ENCODE data around the gene EDEM2. TPM values are rescaled to one million over a fixed set of nuclear protein-coding genes. Genes with fewer than 3 reads are reported as not detected.

The EDEM2 gene
- total RNA-seq, 1 donor from 2014 or later = 33.4 TPM

- Histone ChIP-seq H3K27ac (ENCODE audit: low read depth, low read length) (no peak overlapping the region), H3K4me3 (ENCODE audit: insufficient read depth, low read depth, low read length) (no peak overlapping the region), H3K9me3 (ENCODE audit: insufficient read depth, low read depth, low read length) (no peaks in the 10 kb centered on the region), H2AFZ (ENCODE audit: low read depth, low read length) (no peak overlapping the region), H3K79me2 (ENCODE audit: insufficient read depth, low read length) (peaks cover 96% of the 10 kb centered on the region), H3K4me1 (ENCODE audit: insufficient read depth, low read length) (no peaks in the 10 kb centered on the region), H3K36me3 (ENCODE audit: insufficient read depth, low read length) (peaks cover 15% of the 10 kb centered on the region), H3K9ac (ENCODE audit: low read length) (no peak overlapping the region), H3K27me3 (ENCODE audit: insufficient read depth, low read length) (no peaks in the 10 kb centered on the region), H3K4me2 (ENCODE audit: low read length) (no peak overlapping the region), H4K20me1 (ENCODE audit: insufficient read depth, low read length) (peaks cover 85% of the 10 kb centered on the region)
- no peaks in the 10 kb centered on the region for H3K9me3 Mint-ChIP-seq (ENCODE audit: unreplicated experiment)
- H3K27me3 Mint-ChIP-seq (ENCODE audit: low read depth, unreplicated experiment) = no peaks in the 10 kb centered on the region
- peaks cover 6% of the 10 kb centered on the region for H3K4me1 Mint-ChIP-seq (ENCODE audit: low read depth, unreplicated experiment)
- FAIRE-seq (no peak), DNase-seq (ENCODE audit: low read depth) (no peak)
- H3K4me3 Mint-ChIP-seq (ENCODE audit: unreplicated experiment) = no peak overlapping the region
- TF ChIP-seq CTCF (IDR thresholded peaks at IDR 0.05; ENCODE audit: insufficient read depth, low read depth, low read length) (no peak), EZH2 (IDR thresholded peaks at IDR 0.05; ENCODE audit: insufficient read depth, low read length) (no peak)
- no peak overlapping the region for H3K27ac Mint-ChIP-seq (ENCODE audit: unreplicated experiment)
- peaks cover 19% of the 10 kb centered on the region for H3K36me3 Mint-ChIP-seq (ENCODE audit: low read depth, unreplicated experiment)
Observed at GRCh38 chr20:35066194-35066593, 80.9 kb downstream of the EDEM2 start.

Other genes with a start within 250 kb of the EDEM2 start
- gene GSS, start 191.5 kb downstream of the EDEM2 start, total RNA-seq = 44.6 and 46.4 TPM in 2 replicates
- gene MYH7B, start 191.5 kb downstream of the EDEM2 start, total RNA-seq = 0.05 and 0.11 TPM in 2 replicates
- 92.0 and 92.6 TPM in 2 replicates for gene TRPC4AP, start 54.5 kb downstream of the EDEM2 start, total RNA-seq
- gene PROCR, start 24.7 kb upstream of the EDEM2 start, total RNA-seq = 36.2 and 39.5 TPM in 2 replicates
- gene MMP24, start 79.4 kb upstream of the EDEM2 start, total RNA-seq = 13.7 and 15.6 TPM in 2 replicates
- gene MMP24OS, start 130.8 kb upstream of the EDEM2 start, total RNA-seq = 79.8 and 86.5 TPM in 2 replicates
- 232 and 271 TPM in 2 replicates for gene EIF6, start 137.4 kb upstream of the EDEM2 start, total RNA-seq
- not detected in 2 replicates for gene FAM83C, start 145.1 kb upstream of the EDEM2 start, total RNA-seq